Measurements from ENCODE around the gene SLX4IP.
A peak's percentile ranks its signal among the peaks of the same experiment; 100 is the strongest.

Gene SLX4IP

DNA sequence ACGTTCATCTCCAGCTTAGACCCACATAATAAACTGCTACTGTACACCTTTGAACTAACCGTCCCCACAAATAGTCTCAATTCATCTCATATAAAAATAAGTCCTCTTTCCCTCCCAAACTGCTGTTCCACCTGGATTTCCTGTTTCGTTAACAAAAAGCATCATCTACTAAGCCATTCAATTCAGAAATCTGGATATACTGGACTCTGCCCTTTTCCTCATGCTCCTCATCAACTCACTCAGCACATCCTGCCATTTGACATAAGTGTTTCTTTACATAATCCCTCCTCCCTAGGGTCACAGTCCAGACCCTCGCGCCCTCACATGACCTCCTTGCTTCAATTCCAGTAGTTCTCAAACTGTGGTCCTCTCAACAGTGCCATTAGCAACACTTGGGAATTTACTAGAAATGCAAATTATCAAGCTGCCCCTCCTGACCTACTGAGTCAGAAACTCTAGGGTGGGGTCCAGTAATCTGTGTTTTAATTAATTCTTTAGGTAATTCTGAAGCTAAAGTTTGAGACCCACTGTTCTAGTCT, 5.6 kb upstream of the SLX4IP start:
- DNase-seq, result no peak

DNA sequence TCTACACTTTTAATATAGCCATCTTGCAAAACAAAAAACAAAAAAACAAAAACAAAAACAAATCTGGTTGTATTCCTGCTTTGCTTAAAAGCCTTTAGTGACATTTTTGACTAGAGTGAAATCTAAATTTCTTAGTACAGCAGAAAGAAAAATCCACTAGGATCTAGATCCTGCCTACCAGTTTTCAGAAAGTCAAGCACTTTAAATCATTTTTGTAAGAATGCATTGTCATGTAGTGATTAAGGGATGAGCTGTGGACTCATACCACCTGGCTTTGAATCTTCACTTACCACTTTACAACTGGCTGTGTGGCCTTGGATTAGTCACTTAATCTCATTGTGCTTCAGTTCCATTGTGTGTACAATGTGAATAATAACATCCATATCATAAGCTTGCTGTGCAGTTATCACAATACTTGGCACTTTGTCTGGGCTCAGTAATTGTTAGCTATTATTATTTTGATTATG, 5.1 kb upstream of the SLX4IP start:
- DNase-seq, result no peak

DNA sequence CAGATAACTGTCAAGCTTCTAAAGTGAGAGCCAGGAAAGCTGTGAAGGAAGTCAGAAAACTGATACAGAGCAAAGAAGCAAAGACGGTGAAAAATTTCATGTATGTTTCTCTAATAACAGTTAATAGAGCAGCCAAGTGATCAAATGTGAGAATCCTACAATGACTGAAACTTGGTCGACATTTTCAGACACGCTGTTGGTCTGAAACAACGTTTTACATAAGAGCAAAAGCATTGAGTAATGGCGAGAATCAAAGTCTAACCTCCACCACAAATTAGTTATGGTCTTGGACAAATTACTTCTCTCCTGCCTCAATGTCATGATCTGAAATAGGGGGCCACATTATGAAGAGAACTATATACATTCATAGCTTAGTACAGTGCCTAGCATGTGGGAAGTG, 4.4 kb upstream of the SLX4IP start:
- DNase-seq, result no peak

DNA sequence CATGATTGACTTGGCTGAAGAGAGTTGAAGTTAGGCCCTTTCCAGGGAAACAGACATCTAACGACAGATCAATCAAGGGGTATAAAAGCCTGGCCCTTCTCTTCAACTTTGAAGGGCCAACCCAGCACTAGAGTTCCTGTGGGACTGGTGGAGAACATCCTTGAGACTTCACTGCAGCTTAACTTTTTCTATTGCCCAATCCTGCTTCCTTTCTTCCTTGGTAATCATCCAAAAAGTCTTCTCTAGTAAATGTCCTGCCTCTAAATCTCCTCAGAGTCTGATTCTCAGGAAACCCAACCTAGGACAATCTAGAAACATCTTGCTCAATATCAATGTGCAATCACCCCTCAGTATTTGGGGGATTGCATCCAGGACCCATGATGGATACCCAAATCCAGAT, 3.0 kb upstream of the SLX4IP start:
- no peak for DNase-seq

DNA sequence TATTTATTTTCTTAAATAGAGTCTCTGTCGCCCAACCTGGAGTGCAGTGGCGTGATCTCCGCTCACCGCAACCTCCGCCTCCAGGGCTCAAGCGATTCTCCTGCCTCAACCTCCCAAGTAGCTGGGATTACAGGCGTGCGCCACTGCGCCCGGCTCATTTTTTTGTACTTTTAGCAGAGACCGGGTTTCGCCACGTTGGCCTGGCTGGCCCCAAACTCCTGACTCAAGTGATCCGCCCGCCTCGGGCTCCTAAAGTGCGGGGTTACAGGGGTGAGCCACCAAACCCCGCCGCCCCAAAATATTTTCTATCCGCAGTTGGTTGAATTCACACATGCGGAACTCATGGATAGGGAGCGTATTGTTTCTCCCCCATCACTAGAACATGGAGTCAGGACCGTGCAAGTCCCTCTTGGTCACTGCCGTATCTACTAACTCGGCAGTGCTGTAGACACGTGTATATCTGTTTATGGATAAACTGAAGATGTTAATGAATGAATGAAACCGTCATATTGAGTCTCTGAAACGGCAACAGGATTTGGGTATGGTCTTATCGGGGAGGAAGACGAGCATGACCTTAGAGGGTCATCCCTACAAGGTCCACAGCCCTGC, 2.0 kb upstream of the SLX4IP start:
- DNase-seq, result no peak

DNA sequence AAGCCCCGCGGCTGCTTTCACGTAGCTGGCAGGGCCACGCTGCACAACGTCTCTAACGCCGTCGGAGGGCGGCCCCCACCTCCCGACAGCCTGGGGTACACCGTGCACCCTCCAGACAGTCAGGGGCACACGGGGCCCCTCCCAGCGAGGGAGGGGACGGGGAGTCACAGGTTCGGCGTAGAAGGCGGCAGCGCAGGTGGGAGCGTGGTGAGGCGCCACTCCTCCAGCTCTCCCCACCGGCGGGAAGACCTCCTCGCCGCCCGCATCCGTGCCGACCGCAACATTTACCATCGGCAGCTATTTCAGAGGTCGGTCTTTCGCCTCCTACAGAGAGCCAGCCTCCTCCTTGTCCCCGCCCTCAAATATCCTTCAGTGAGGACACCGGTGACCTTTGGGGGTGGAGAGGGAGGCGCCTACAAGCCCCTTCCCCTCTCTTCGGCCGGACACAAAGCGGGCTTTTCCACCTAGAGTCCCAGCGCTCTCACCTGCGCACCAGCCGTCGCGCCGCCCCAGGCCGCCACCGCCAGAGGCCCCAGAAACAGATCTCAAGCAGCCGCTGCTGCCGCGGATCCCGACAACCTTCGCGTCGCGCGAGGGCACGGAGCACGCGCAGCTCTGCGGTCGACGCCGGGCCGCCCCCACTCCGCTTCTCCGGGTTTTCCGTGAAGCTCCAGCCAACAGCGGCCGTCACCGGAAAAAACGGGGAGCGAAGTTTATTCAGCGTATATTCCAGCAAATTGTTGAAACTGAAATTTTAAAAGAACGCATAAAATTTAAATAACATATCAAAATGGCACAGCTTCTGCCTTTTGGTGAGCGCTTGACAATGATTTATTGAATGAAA, 1.3 kb upstream of the SLX4IP start, which contains the start of gene MKKS:
Gene MKKS, minus strand, starts transcription at position 600 of the 844 bp plus-strand sequence. CDS start 20,708 bp downstream, outside the sequence.
- peak; percentile 77 to 80 for DNase-seq

DNA sequence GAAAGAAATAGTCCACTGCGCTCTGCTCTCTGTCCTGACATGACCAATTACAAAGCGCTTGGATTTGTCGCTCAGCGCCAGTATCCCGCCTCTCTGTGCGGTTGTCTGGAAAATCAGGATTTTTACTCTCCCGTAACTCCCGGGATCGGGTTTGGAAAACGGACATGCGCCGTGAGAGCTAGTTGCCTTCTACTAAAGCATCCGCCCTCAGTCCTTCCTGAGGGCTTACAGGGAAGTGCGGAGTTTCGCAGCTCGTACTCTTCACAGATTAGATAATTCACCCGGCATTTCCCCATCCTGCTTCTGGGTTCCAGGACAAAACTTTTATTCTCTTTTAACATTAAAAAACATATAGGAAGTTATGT, 656 bp upstream of the SLX4IP start:
- peak; percentile 55 to 69 for DNase-seq

DNA sequence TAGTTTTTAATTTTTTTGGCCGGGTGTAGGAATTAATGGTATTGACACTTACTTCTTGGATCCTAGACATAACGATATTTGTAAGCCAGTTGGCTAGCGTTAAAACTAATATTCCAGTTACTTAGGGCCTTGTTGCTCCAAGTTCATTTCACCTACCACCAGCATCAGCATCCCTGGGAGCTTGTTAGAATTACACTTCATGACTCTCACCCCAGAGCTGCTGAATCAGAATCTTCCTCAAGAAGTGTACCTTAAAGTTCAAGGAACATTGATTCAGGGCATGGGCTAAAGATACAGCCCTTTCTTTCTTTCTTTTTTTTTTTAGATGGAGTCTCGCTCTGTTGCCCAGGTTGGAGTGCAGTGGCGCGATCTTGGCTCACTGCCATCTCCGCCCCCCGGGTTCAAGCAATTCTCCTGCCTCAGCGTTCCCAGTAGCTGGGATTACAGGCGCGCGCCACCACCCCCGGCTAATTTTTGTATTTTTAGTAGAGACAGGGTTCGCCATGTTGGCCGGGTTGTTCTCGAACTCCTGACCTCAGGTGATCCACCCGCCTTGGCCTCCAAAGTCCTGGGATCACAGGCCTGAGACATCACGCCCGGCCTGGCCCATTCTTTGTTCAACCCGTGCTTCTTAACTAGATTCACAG, 1.1 kb downstream of the SLX4IP start:
- no peak for DNase-seq

DNA sequence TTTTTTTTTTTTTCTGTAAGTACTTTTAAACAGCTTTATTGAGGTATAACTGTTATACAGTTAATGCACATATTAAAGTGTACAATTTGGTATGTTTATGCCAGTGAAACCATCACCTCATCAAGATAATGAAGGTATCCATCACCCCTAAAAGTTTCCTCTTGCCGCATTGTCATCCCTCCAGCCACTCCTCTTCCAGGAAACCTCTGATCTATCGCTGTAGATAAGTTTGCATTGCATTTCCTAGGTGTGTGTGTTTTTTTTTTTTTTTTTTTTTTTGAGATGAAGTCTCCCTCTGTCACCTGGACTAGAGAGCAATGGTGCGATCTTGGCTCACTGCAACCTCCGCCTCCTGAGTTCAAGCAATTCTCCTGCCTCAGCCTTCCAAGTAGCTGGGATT, 3.1 kb downstream of the SLX4IP start:
- DNase-seq, result no peak

DNA sequence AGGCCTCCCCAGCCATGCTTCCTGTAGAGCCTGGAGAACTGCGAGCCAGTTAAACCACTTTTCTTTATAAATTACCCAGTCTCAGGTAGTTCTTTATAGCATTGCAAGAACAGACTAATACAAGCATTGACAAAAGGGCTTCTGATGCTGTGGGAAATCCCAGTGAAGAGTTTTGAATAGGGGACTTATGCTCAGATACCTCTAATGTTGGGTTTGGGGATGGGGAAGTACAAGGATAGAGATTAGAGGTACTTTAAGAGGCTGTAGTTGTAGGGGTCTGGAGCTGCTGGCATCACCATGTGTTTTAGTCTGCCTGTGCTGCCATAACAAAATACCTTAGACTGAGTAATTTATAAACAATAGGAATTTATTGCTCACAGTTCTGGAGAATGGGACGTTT, 8.8 kb downstream of the SLX4IP start:
- no peak for DNase-seq

DNA sequence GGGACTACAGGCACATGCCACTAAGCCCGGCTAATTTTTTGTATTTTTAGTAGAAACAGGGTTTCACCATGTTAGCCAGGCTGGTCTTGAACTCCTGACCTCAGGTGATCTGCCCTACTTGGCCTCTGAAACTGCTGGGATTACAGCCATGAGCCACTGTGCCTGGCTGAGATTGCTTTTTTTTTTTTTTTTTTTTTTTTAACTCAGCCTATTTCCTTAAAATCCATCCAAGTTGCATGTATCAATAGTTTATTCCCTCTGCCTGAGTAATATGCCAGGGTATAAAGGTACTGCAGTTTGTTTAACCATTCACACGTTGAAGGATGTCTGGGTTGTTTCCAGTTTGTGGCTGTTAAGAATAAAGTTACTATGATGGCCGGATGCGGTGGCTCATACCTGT, 10.7 kb downstream of the SLX4IP start:
- no peak for DNase-seq

DNA sequence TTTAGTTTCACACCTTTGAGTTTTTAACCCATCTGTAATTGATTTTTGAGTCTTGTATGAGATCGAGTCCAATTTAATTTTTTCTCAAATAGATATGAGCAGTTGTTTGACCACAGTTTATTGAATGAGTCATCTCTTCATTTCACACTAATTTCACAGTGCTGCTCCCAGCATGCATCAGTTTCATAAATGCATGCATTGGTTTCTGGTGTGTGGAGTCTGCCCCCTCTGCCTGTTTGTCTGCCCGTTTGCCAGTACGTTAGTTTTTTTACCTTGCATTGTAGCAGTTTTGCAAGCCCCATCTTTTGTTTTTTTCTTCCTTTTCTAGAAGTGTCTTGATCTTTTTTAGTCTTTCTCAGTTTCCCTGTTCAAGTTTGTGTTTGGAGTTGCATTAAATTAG, 11.9 kb downstream of the SLX4IP start:
- peak; percentile 23 to 32 for DNase-seq

DNA sequence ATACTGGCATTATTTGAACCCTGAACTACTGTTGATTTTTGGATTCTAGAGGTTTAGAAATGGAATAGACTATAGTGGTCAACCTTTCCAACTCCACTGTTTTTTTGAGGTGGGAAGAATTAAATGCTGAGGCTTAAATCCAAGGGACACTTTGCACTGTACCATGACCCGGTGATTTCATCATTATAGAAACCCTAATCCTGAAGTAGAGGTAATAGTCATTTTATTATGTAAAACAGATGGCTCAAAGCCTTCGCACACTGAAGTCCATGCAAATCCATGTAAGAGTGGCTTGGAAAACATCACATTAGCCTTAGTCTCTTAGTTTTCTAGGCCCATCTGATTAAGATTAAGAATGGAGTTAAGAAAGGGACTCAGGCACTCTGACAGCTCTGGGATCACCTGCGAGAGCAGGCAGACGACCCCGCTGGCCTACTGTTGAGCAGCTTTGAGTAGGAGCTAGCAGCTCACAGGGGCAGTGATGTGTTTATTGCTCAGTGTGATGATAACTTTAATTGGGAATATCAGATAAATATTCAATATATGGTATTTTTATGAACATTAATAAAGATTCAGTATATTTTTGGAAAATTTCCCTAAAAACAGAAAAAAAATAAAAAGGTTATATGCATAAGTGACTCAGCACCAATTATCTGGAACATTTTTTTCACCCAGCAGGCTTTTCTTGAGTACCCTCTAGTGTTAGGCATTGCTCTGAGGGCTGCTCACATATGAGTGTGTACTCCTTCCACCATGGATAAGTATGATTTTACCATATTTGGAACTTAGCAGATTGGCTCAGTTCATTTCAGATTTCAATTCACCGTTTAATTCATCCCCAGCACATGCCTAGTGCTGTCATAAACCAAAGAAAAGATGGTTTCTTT, 13.4 kb downstream of the SLX4IP start:
- no peak for DNase-seq

DNA sequence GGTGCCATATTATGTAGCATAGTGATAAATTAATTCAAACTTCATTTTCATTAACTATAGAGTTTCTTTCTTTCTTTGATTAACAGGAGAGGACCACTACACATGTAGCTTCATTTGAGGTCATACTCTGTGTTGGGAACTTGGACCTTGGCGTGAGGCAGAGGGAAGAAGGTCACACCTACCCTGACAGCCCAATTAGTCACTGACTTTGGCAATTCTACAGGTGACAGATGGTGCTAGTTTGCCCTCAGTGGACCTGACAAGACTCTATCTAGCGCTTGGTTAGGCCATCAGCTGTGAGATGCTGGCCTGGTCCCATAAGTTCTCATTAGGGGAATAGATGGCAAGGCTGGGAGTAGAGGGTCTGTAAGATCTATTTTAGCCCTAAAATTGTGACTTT, 14.2 kb downstream of the SLX4IP start:
- no peak for DNase-seq

DNA sequence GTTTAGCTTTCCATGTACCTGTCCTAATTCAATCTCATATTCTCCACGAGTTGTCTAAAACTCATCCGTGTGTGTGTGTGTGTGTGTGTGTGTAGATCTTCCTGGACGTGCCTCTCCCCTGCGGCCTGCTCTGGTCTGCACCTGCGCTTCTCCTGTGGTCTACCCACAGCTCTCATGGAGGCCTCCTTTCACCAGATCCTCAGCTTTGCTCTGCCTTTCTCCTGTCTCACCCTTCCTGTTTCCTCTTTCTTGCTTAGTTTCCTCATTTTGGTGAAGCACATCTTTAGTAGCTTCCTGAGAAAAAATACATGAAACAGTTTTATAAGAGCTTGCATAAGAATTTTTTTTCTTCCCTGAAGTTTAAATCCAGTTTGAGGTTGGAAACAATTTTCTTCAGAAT, 18.1 kb downstream of the SLX4IP start:
- DNase-seq, result peak in 1 of 2 donors; percentile 10

DNA sequence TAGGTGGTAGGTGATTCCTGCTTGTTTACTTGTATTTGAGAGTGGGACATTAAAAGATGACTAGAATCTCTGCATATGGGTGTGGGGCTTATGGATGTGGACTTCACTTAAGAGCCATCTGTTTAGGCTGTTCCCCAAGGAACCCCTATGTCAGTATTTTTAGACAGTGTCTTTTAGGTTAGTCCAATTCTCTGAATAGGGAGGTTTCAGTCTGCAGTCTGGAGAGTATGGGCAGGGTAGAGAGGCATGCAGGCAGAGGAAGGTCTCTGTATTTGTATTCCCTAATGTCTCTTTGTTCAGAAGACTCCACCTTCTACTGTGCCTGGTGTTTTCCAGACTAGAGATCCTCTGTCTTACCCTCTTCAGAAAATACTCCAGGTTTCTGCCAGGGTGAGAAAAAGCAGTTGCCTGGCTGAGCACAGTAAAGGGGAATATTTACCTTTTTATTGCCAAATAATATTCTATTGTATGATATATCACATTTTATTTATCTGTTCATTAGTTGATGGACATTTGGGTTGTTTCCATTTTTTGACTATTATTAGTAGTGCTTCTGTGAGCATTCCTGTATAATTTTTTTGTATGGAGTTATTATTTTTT, 19.1 kb downstream of the SLX4IP start:
- no peak for DNase-seq

DNA sequence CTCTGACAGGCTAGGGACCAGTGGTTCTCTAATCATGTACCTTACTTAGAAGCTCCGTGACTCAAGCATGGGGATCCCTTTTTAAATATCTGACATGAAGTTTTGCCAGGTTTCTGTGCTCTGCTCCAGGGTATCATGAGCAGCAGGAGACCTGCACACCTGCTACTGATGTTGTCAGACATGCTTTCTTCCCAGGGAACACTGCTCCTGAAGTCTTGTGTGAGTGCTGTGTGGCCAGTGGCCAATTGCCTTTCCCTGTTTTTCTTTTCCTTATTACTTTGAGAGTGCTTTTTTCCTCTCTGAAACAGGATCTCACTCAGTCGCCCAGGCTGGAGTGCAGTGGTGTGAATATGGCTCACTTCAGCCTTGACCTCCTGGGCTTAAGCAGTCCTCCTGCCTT, 26.4 kb downstream of the SLX4IP start:
- DNase-seq, result no peak

DNA sequence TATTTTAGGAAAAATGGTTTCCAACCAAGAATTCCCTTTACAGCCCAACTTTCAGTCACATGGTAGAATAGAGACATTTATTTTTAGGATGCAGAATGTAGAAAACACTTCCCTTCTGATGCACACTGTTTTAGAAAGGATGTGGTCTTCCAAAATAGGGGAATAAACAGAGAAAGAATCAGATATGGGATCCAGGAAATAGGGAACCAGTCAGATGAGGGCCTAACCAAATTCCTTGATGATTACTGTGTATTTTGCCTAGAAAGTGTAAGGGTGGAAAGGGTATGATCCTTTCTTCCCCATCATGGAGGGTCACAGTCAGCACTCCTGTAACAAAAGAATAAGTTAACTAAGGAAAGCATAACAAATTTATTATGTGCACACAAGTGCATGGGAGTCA, 27.4 kb downstream of the SLX4IP start:
- no peak for DNase-seq

DNA sequence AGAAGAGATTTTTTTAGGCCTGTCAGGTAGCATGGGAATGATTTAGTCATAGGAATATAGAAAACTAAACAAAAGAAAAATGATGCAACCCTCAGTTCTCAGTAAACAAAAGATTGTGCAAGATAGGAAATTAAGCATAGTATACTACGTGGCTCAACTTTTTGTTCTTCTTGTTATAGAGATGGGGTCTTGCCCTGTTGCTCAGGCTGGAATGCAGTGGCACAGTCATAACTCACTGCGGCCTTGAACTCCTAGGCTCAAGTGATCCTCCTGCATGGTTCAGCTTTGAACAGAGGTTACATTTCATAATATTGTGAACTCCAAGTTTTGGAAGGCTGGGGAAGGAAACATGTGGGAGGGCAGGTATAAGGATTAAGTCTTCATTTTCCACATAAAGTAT, 28.5 kb downstream of the SLX4IP start:
- no peak for DNase-seq

DNA sequence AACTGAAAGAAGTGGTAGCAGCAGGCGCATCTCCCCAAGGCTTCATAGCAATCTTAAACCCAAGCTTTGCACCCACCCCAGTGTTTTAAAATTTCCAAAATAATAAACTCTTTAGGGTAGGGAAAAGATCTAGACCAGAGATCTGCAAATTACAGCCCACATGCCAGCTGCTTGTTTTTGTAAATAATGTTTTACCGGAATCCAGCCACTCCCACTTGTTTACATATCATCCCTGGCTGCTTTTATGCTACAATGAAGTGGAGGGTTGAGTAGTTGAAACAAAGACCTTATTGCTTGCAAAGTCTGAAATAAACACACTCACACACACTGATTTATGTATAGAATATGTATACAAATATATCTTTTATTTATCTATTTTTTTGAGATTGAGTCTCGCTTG, 30.0 kb downstream of the SLX4IP start:
- no peak for DNase-seq

DNA sequence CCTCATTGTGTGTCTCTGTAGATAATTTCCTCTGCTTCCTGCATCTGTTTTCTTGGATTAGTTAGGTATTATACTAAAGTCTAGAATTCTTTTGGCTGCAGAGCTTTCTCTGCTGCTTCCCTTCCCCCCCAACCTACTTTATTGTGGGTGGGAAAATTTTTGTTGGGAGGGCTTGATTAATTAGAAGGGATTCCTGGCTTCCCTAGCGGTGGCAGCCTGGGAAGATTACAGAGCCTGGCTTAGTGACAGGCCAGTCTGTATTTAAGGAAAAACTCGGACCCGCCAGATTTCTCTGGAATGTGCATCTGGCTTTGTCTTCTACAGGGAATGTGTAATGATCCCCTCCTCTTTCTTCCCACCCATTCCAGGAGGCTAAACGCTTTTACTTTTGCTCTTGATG, 31.2 kb downstream of the SLX4IP start:
- no peak for DNase-seq

DNA sequence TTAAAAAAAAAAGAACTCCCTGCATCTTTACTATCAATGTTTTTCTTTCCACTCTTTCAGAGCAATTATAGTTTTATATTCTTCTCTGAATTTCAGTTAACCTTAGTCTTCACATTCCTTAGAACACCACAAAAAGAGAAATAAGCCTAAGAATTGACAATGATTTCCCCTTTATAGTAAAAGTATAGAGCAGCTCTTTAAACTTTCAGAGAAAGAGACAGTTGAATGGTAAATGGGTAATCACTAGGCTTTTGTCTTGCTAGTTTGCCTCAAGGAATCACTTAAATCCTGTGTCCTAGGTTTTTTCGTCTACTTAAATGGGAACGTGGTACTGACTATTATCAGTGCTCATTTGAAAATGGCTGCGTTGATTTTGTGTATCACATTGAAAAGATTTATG, 31.8 kb downstream of the SLX4IP start:
- DNase-seq, result no peak
